Tibial nerve (tissue), 4 donors: ENCODE measurements around the gene BHLHE40. TPM values are rescaled to one million over a fixed set of nuclear protein-coding genes. Genes with fewer than 3 reads are reported as not detected.

Experiments
- DNase-seq, 2 donors: peaks; one replicate each; pipeline ENCODE4 v3.0.0-alpha.2; 2019; ENCODE audit warnings: low spot score in 2 of 2
- H3K27ac ChIP-seq, 4 donors: fragments of 200-600 bp; sonication (generic) in 3 of 4; one replicate each; pipeline ENCODE4 v1.5.1; 2017 to 2019; ENCODE audit warnings: mild to moderate bottlenecking in 1 of 4
- H3K27me3 ChIP-seq, 2 donors: fragments of 200-600 bp; sonication (generic) in 1 of 2; one replicate each; pipeline versions ENCODE4 v1.5.1 to v1.6.0; 2017 to 2019
- H3K36me3 ChIP-seq, 3 donors: fragments of 200-600 bp; sonication (generic); one replicate each; pipeline ENCODE4 v1.5.1; 2018 to 2019
- H3K4me1 ChIP-seq, 4 donors: fragments of 200-600 bp; sonication (generic) in 3 of 4; one replicate each; pipeline ENCODE4 v1.5.1; 2017 to 2019
- H3K4me3 ChIP-seq, 4 donors: fragments of 200-600 bp; sonication (generic) in 3 of 4; one replicate each; pipeline ENCODE4 v1.5.1; 2017 to 2019; ENCODE audit warnings: mild to moderate bottlenecking in 1 of 4, moderate library complexity in 1 of 4
- H3K9me3 ChIP-seq, 4 donors: fragments of 200-600 bp; sonication (generic) in 3 of 4; one replicate each; pipeline ENCODE4 v1.5.1; 2017 to 2019
- EP300 ChIP-seq, 2 donors: sonication (generic); formaldehyde crosslinking; IDR thresholded peaks; one replicate each; pipeline ENCODE4 v1.6.1; 2017; ENCODE audit warnings: antibody characterized with exemption in 2 of 2, mild to moderate bottlenecking in 1 of 2
- POLR2A ChIP-seq, 2 donors: fragments of 450-650 bp; IDR thresholded peaks; one replicate each; pipeline ENCODE4 v1.6.1; 2017; ENCODE audit warnings: antibody characterized with exemption in 2 of 2, mild to moderate bottlenecking in 2 of 2, moderate library complexity in 2 of 2
- WGBS, 2 donors: methylation state at CpG; one replicate each; pipeline ENCODE4 v1.1.5; 2018; 5-methylcytosine and 5-hydroxymethylcytosine counted together
- total RNA-seq, 4 donors: library from RNA; depleted of rRNA; stranded (reverse); fragments of >200 nt; gene quantifications; one replicate each; pipeline ENCODE4 v1.1.0, GENCODE V29; 2016
- TF ChIP-seq, protein P1 (sequence below), 5 experiments: fragments of 200-600 bp in 3 of 5; fragments of 450-650 bp in 2 of 5; sonication (generic) in 3 of 5; IDR thresholded peaks; one replicate each; pipeline ENCODE4 v1.5.1; 2016 to 2019; ENCODE audit warnings: antibody characterized with exemption in 5 of 5, mild to moderate bottlenecking in 3 of 5, moderate library complexity in 2 of 5

The BHLHE40 gene
- total RNA-seq, 4 donors from 2014 or later = 44.1 to 61.4 (median 53.7) TPM

DNA sequence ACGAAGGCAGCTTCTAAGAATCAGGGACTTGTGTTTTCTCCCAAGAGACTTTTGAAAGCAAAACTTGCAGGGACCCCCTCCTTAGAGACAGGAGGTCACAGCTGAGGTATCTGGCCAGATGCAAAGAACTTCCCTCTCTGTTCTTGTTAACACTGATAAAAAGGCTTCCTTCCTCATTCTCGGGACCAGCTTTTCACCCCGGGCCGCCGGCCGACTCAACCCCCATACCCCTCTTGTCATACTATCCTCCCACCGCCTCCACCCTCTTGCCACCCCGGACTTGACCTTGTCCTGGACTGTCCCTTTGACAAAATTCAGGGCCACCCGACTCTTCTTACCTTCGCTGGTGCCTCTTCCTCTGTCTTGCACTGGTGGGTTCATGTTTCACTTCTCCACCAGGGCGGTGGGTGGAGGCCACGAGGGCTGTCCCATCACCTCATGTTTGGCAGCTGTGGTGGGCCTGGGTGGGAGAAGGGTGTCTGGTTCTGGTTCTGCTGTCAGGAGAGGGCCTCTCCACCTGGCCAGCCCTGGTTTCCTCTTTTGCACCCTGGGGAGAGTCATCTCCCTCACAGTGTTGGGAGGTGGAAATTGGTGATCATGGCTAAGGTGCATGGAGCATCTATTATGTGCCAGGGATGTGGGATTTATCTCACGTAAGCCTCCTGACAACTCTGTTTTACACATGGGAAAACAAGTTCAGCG, 32.5 kb downstream of the BHLHE40 start:
- Histone ChIP-seq H3K27ac (peak overlapping the region in 1 of 4 donors; percentile 3), H3K4me3 (no peak overlapping the region), H3K36me3 (no peaks in the 10 kb centered on the region), H3K27me3 (no peaks in the 10 kb centered on the region), H3K9me3 (no peaks in the 10 kb centered on the region), H3K4me1 (peaks cover 0 to 19% (median 8%) of the 10 kb centered on the region in 4 donors)
- DNase-seq = no peak
- no peak for TF ChIP-seq POLR2A (IDR thresholded peaks at IDR 0.05)
- no peak for TF ChIP-seq EP300 (IDR thresholded peaks at IDR 0.05)
- TF ChIP-seq, protein P1, sequence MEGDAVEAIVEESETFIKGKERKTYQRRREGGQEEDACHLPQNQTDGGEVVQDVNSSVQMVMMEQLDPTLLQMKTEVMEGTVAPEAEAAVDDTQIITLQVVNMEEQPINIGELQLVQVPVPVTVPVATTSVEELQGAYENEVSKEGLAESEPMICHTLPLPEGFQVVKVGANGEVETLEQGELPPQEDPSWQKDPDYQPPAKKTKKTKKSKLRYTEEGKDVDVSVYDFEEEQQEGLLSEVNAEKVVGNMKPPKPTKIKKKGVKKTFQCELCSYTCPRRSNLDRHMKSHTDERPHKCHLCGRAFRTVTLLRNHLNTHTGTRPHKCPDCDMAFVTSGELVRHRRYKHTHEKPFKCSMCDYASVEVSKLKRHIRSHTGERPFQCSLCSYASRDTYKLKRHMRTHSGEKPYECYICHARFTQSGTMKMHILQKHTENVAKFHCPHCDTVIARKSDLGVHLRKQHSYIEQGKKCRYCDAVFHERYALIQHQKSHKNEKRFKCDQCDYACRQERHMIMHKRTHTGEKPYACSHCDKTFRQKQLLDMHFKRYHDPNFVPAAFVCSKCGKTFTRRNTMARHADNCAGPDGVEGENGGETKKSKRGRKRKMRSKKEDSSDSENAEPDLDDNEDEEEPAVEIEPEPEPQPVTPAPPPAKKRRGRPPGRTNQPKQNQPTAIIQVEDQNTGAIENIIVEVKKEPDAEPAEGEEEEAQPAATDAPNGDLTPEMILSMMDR (IDR thresholded peaks at IDR 0.05) = no peak
- WGBS, 2 donors = 69% methylated on average over 14 of the region's 14 CpGs

DNA sequence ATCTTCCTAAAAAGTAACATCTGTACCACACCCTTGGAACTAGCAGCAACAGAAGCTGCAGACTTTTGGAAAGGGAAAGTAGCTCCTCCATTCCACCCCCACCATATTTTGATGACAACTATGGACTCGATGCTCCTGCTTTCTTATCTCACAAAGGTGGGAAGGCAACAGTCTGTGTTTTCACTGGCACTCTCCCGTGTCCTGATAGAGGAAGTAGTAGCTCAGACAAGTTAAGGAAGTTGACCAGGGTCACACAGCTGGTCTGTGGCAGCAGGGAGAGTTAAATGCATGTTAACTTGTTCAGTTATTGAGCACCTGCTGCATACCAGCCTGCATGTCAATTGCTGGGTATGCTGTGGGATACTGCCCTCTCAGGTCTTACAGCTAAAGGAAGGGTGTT, 33.1 kb downstream of the BHLHE40 start:
- no peak for DNase-seq
- Histone ChIP-seq H3K4me3 (no peak overlapping the region), H3K9me3 (no peaks in the 10 kb centered on the region), H3K27ac (peak overlapping the region in 1 of 4 donors; percentile 3), H3K36me3 (no peaks in the 10 kb centered on the region), H3K4me1 (peaks cover 0 to 25% (median 10%) of the 10 kb centered on the region in 4 donors), H3K27me3 (no peaks in the 10 kb centered on the region)
- TF ChIP-seq EP300 (IDR thresholded peaks at IDR 0.05) (no peak), POLR2A (IDR thresholded peaks at IDR 0.05) (no peak)
- TF ChIP-seq, protein P1 (IDR thresholded peaks at IDR 0.05) = no peak
- WGBS, 2 donors = 19 to 39% methylated on average over 2 of the region's 2 CpGs

DNA sequence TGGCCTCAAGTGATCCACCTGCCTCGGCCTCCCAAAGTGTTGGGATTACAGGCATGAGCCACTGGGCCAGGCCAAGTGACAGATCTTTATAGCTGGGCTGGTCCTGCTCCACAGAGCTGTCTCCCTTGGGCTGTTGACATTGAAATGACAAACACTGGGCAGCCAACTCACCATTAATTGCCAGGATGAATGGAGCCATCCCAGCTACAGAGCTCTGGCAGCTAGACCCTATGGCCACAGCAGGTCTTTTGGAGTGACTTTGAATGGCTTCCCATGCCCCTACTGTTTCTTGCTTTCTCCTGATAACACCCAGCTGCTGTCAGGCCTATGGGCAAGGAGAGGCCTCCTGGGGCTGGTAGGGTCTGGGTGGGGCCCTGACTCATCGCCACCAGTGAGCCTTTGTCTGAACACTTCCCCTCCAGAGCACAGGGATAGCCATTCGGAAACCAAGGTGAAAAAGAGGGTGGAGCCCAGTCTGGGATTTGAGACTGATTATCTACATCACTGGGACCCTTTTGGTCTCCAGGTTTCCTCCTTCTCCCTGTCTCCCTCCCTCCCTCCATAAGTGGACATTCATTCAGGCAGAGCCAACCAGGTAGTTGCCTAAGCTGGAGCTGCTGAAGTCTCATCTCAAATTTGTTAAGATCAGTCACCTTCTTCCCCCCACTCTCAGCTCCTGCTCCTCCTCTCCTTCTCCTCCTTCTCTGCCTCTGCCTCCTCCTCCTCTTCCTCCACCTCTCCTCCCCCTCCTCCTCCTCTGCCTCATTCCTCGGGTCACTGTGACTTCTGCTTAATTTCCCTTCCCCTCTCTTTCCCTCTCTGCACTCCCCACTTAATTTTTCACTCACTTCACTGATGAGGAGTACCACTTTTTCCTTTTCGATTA, 34.0 kb downstream of the BHLHE40 start:
- WGBS, 2 donors = 72 to 76% methylated on average over 5 of the region's 5 CpGs
- no peaks in the 10 kb centered on the region for H3K9me3 ChIP-seq
- H3K36me3 ChIP-seq = no peaks in the 10 kb centered on the region
- no peaks in the 10 kb centered on the region for H3K27me3 ChIP-seq
- peaks cover 0 to 34% (median 18%) of the 10 kb centered on the region in 4 donors for H3K4me1 ChIP-seq
- no peak overlapping the region for H3K4me3 ChIP-seq
- no peak for DNase-seq
- TF ChIP-seq POLR2A (IDR thresholded peaks at IDR 0.05) = no peak
- TF ChIP-seq EP300 (IDR thresholded peaks at IDR 0.05) = no peak
- TF ChIP-seq, protein P1 (IDR thresholded peaks at IDR 0.05) = no peak
- peak overlapping the region in 1 of 4 donors; percentile 26 for H3K27ac ChIP-seq

DNA sequence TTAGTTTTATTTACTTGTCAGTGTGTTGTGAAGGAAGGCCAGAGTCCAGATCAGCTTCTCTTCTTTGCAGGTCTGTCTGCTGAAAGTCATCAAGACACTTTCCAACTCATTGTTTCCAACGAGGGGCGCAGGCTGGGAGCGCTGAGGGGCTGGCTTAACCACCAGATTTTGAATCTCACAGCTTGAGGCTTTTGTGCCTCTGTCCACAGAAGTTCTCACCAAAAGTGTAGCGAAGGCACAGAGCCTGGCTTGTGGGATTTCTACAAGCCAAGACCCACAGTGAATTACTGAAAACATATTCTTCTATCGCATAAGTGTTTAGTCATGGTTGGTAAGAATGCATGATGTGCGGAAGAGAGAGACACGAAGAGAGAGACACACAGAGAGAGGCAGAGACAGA, 35.2 kb downstream of the BHLHE40 start:
- Histone ChIP-seq H3K27me3 (no peaks in the 10 kb centered on the region), H3K4me1 (peaks cover 0 to 46% (median 23%) of the 10 kb centered on the region in 4 donors), H3K4me3 (no peak overlapping the region), H3K9me3 (no peaks in the 10 kb centered on the region), H3K36me3 (no peaks in the 10 kb centered on the region), H3K27ac (peak overlapping the region in 1 of 4 donors; percentile 8)
- DNase-seq = no peak
- no peak for TF ChIP-seq POLR2A (IDR thresholded peaks at IDR 0.05)
- TF ChIP-seq, protein P1 (IDR thresholded peaks at IDR 0.05) = no peak
- no peak for TF ChIP-seq EP300 (IDR thresholded peaks at IDR 0.05)
- WGBS, 2 donors = 68 to 73% methylated on average over 7 of the region's 7 CpGs

DNA sequence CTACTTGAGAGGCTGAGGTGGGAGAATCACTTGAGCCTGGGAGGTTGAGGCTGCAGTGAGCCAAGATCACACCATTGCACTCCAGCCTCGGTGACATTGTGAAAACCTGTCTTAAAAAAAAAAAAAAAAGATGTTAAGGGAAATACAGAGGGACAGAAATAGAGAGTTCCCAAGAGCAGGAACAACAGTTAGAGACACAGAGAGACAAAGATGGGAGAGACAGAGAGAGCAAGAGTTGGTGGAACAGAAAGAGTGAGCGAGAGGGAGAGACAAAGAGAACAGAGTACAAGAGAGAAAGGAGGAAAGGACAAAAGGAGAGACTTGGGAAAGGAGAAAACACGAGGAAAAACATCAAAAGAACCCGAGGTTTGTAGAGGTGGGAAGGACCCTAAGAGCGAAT, 35.8 kb downstream of the BHLHE40 start:
- DNase-seq = no peak
- Histone ChIP-seq H3K27me3 (no peaks in the 10 kb centered on the region), H3K27ac (no peak overlapping the region), H3K4me3 (no peak overlapping the region), H3K4me1 (peaks cover 0 to 50% (median 23%) of the 10 kb centered on the region in 4 donors), H3K9me3 (no peaks in the 10 kb centered on the region), H3K36me3 (no peaks in the 10 kb centered on the region)
- TF ChIP-seq POLR2A (IDR thresholded peaks at IDR 0.05) = no peak
- TF ChIP-seq, protein P1 (IDR thresholded peaks at IDR 0.05) = no peak
- TF ChIP-seq EP300 (IDR thresholded peaks at IDR 0.05) = no peak
- WGBS, 2 donors = 90 to 91% methylated on average over 5 of the region's 5 CpGs
